Duodenal mucosa (tissue), 2 donors: ENCODE measurements around the gene OBSCN.

ENCODE experiments used
- H3K27ac ChIP-seq: one replicate; pipeline ENCODE4 v1.7.0; 2013; ENCODE audit warnings: low read depth, low read length
- H3K27me3 ChIP-seq, 2 donors: one replicate each; pipeline ENCODE4 v1.7.0; 2013; ENCODE audit warnings: low read length in 2 of 2, control low read depth in 1 of 2; ENCODE audit not compliant: insufficient read depth in 2 of 2, control insufficient read depth in 1 of 2
- H3K36me3 ChIP-seq, 2 donors: one replicate each; pipeline ENCODE4 v1.7.0; 2013; ENCODE audit warnings: low read length in 2 of 2, control low read depth in 1 of 2; ENCODE audit not compliant: insufficient read depth in 2 of 2, control insufficient read depth in 1 of 2
- H3K4me1 ChIP-seq, 2 donors: one replicate each; pipeline ENCODE4 v1.7.0; 2013; ENCODE audit warnings: low read length in 2 of 2, control low read depth in 1 of 2; ENCODE audit not compliant: insufficient read depth in 2 of 2, control insufficient read depth in 1 of 2
- H3K4me3 ChIP-seq, 2 donors: one replicate each; pipeline ENCODE4 v1.7.0; 2013; ENCODE audit warnings: low read length in 2 of 2, low read depth in 1 of 2
- H3K9ac ChIP-seq, 2 donors: one replicate each; pipeline ENCODE4 v1.7.0; 2013; ENCODE audit warnings: low read length in 2 of 2, low read depth in 1 of 2
- H3K9me3 ChIP-seq, 2 donors: one replicate each; pipeline ENCODE4 v1.7.0; 2013; ENCODE audit warnings: low read length in 2 of 2, control low read depth in 1 of 2; ENCODE audit not compliant: control insufficient read depth in 1 of 2

The OBSCN gene

GRCh38 chr1:228190182-228190581 is 17.7 kb upstream of the OBSCN start:
- H3K36me3 ChIP-seq: no peaks in the 10 kb centered on the region

GRCh38 chr1:228190778-228191177 is 17.1 kb upstream of the OBSCN start:
- Histone ChIP-seq H3K4me1 (no peaks in the 10 kb centered on the region), H3K9ac (no peak overlapping the region), H3K9me3 (no peaks in the 10 kb centered on the region), H3K4me3 (no peak overlapping the region), H3K27me3 (no peaks in the 10 kb centered on the region), H3K27ac (no peak overlapping the region), H3K36me3 (no peaks in the 10 kb centered on the region)

More at GRCh38 chr1:228190182-228190581, 17.7 kb upstream of the OBSCN start:
- H3K4me1 ChIP-seq: no peaks in the 10 kb centered on the region
- H3K27me3 ChIP-seq: no peaks in the 10 kb centered on the region
- H3K9ac ChIP-seq: no peak overlapping the region
- H3K9me3 ChIP-seq: no peaks in the 10 kb centered on the region
- no peak overlapping the region for H3K27ac ChIP-seq
- H3K4me3 ChIP-seq: no peak overlapping the region

- H3K27me3 ChIP-seq: no peaks in the 10 kb centered on the region
- H3K4me3 ChIP-seq: no peak overlapping the region
- H3K36me3 ChIP-seq: no peaks in the 10 kb centered on the region
- no peaks in the 10 kb centered on the region for H3K4me1 ChIP-seq
- peaks cover 4 to 9% of the 10 kb centered on the region in 2 donors for H3K9me3 ChIP-seq
- H3K9ac ChIP-seq: no peak overlapping the region
- H3K27ac ChIP-seq: no peak overlapping the region
Measured at GRCh38 chr1:228194436-228194835, 13.4 kb upstream of the OBSCN start.

- Histone ChIP-seq H3K4me1 (no peaks in the 10 kb centered on the region), H3K36me3 (no peaks in the 10 kb centered on the region), H3K27me3 (no peaks in the 10 kb centered on the region), H3K4me3 (no peak overlapping the region), H3K27ac (no peak overlapping the region), H3K9ac (no peak overlapping the region), H3K9me3 (peaks cover 4 to 16% of the 10 kb centered on the region in 2 donors)
Measured at GRCh38 chr1:228194921-228195812, 12.7 kb upstream of the OBSCN start.

- H3K9ac ChIP-seq: no peak overlapping the region
- H3K27me3 ChIP-seq: no peaks in the 10 kb centered on the region
- peaks cover 4 to 18% of the 10 kb centered on the region in 2 donors for H3K9me3 ChIP-seq
- no peaks in the 10 kb centered on the region for H3K4me1 ChIP-seq
- no peaks in the 10 kb centered on the region for H3K36me3 ChIP-seq
- H3K4me3 ChIP-seq: no peak overlapping the region
- no peak overlapping the region for H3K27ac ChIP-seq
Measured at GRCh38 chr1:228197555-228198147, 10.2 kb upstream of the OBSCN start.

- peaks cover 4 to 18% of the 10 kb centered on the region in 2 donors for H3K9me3 ChIP-seq
- H3K36me3 ChIP-seq: no peaks in the 10 kb centered on the region
- no peaks in the 10 kb centered on the region for H3K4me1 ChIP-seq
- no peak overlapping the region for H3K4me3 ChIP-seq
- H3K27ac ChIP-seq: no peak overlapping the region
- H3K27me3 ChIP-seq: no peaks in the 10 kb centered on the region
- no peak overlapping the region for H3K9ac ChIP-seq
Measured at GRCh38 chr1:228198977-228199590, 8.8 kb upstream of the OBSCN start.

- H3K9ac ChIP-seq: no peak overlapping the region
- H3K36me3 ChIP-seq: no peaks in the 10 kb centered on the region
- peaks cover 0 to 4% of the 10 kb centered on the region in 2 donors for H3K9me3 ChIP-seq
- H3K27ac ChIP-seq: no peak overlapping the region
- H3K4me3 ChIP-seq: no peak overlapping the region
- H3K27me3 ChIP-seq: peaks cover 5% of the 10 kb centered on the region in 2 donors
- no peaks in the 10 kb centered on the region for H3K4me1 ChIP-seq
Measured at GRCh38 chr1:228204958-228205357, 2.9 kb upstream of the OBSCN start.

- Histone ChIP-seq H3K4me1 (no peaks in the 10 kb centered on the region), H3K27me3 (peaks cover 5% of the 10 kb centered on the region in 2 donors), H3K36me3 (no peaks in the 10 kb centered on the region), H3K9ac (no peak overlapping the region), H3K4me3 (no peak overlapping the region), H3K27ac (no peak overlapping the region), H3K9me3 (no peaks in the 10 kb centered on the region)
Measured at GRCh38 chr1:228205526-228206436, 2.1 kb upstream of the OBSCN start.

- H3K27me3 ChIP-seq: peaks cover 5% of the 10 kb centered on the region in 2 donors
- H3K27ac ChIP-seq: no peak overlapping the region
- no peaks in the 10 kb centered on the region for H3K36me3 ChIP-seq
- no peak overlapping the region for H3K4me3 ChIP-seq
- H3K9ac ChIP-seq: no peak overlapping the region
- H3K9me3 ChIP-seq: no peaks in the 10 kb centered on the region
- H3K4me1 ChIP-seq: no peaks in the 10 kb centered on the region
Measured at GRCh38 chr1:228206582-228207351, 1.1 kb upstream of the OBSCN start.
